GM12874 (cell line): ENCODE results near the gene CHPF.

ENCODE experiments used
- TF ChIP-seq, protein P1 (sequence below): IDR thresholded peaks from 2 replicates; pipeline ENCODE4 v1.5.1; 2011; ENCODE audit warnings: low read depth, mild to moderate bottlenecking, control low read depth, low read length, moderate library complexity; ENCODE audit not compliant: insufficient read depth

The CHPF gene

DNA sequence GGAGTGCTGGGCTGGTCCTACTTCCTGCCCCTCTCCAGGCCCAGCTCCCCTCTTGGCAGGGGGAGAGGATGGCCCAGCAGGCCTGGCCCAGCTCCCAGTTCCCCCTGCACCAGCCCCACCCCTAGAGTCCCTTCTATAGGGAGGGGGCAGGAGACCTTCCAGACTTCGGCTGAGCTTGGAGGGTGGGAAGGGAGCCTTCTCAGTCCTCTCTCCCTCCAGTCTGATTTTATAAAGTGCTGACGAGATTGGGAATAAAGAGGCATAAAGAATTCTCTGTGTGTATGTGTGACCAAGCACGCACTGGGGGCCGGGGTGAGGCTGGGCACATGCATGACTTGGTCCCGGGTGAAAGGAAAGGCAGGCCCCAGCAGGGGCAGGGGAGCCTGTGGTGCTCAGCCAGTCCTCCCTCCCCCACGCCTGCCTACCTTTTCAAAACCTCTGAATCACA, 5.1 kb downstream of the CHPF start:
- TF ChIP-seq, protein P1, sequence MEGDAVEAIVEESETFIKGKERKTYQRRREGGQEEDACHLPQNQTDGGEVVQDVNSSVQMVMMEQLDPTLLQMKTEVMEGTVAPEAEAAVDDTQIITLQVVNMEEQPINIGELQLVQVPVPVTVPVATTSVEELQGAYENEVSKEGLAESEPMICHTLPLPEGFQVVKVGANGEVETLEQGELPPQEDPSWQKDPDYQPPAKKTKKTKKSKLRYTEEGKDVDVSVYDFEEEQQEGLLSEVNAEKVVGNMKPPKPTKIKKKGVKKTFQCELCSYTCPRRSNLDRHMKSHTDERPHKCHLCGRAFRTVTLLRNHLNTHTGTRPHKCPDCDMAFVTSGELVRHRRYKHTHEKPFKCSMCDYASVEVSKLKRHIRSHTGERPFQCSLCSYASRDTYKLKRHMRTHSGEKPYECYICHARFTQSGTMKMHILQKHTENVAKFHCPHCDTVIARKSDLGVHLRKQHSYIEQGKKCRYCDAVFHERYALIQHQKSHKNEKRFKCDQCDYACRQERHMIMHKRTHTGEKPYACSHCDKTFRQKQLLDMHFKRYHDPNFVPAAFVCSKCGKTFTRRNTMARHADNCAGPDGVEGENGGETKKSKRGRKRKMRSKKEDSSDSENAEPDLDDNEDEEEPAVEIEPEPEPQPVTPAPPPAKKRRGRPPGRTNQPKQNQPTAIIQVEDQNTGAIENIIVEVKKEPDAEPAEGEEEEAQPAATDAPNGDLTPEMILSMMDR = no peak

DNA sequence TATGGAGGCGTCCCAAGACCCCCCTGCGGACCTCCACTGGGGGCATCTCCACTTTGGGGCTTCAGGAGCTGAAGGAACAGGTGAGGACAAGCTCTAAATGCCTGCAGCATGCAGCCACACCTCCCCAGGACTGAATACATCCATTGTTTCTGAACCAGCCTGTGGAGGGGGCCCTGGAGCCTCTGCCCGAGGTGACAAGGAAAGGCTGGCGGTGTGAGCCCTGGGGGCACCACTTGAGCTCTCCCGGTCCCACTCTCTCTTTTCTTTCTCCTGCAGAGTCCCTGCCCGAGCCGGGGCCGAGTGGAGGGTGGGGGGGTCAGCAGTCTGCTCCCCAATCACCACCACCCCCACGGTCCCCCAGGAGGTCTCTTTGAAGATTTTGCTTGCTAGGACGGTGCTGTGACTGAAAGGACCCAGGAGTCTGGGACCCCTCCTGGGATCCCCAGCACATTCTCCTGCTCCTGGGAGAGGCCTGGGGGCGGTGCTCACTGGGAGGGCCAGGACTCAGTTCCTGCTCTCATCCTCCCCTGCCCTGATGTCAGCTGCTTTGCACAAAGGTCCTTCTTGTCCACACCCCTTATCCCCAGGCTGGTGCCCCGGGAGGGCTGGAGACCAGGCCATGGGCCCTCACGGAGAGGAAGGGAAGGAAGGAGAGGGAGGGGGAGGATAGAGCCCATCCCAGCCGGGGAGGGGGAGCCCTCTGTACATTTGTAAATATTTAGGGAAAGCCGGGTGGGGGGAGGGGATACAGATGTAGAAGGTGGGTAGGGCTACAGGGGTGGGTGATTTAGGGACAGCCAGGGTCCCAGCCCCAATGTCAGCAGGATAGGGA, 5.7 kb downstream of the CHPF start:
- TF ChIP-seq, protein P1 = no peak

DNA sequence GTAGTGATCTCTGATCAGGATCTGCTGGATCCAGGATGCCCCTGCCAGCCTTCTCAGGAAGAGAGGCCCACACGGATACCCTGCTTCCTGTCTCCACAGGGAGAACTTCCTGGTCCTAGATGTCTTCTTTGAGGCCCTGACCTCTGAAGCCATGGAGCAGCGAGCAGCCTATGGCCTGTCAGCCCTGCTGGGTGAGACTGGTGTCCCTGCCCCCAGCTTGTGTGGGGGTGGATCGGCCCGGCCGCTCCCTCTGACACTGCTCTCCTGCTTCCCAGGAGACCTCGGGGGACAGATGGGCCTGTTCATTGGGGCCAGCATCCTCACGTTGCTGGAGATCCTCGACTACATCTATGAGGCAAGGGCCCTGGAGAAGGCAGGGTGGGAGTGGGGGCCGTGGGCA, 6.6 kb downstream of the CHPF start:
- TF ChIP-seq, protein P1 = no peak

DNA sequence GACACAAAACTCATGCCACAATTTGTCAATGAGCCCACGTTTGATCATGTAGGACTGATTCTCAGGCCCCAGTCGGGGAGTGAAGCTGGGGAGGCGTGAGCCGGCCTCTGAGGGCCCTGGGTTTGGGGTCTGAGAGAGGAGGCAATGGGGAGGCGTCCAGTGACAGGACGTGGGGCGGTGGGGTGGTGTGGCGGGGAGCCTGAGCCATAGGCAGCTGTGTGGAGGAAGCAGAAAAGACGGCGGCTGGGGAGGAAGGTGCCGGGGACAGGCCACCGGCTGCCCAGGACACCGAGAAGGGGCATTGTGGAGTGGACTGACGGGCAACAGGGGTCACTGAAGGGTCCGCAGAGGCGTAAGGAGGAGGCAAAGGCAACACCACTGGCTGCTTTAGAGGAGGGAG, 7.2 kb downstream of the CHPF start:
- TF ChIP-seq, protein P1 = no peak

DNA sequence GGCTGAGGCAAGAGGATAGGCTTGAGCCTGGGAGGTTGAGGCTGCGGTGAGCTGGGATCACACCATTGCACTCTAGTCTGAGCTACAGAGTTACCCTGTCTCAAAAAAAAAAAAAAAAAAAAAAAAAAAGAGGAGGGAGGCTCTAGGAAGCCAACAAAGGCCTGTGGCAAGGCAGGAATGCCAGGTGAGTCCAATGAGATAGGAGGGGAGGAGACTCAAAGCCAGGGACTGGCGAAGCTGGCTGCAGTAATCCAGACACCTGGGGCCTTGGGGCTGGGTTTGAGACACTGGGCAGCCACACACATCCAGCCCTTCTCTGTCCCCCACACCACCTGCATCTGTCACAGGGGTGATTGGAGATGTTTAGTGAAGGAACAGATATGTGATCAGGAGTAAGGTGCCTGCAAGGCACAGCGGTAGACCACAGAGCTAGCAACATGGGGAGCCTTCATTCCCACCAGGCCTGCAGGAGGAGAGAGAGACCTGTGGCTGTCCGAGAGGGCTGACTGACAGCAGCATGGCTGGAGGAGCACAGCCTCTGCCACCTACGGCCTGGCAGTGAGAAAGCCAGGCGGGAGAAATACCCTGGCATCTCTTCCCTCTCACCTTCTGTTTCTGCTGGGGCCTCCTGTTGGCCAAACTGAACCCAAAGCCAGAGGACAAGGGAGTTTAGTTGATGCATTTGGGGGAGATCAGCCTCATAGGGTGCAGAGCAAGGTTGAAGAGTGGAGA, 9.5 kb downstream of the CHPF start:
- TF ChIP-seq, protein P1 = no peak

DNA sequence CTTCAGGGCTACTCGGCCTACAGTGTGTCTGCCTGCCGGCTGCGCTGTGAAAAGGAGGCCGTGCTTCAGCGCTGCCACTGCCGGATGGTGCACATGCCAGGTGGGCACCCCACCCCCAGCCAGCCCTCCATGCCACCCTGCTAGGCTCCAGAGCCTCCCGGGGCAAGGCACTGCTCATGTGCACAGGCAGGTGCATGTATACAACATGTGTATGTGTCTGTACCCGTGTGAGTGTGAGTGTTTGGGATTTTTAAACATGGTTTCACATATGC, 11.3 kb downstream of the CHPF start:
- TF ChIP-seq, protein P1 = no peak

DNA sequence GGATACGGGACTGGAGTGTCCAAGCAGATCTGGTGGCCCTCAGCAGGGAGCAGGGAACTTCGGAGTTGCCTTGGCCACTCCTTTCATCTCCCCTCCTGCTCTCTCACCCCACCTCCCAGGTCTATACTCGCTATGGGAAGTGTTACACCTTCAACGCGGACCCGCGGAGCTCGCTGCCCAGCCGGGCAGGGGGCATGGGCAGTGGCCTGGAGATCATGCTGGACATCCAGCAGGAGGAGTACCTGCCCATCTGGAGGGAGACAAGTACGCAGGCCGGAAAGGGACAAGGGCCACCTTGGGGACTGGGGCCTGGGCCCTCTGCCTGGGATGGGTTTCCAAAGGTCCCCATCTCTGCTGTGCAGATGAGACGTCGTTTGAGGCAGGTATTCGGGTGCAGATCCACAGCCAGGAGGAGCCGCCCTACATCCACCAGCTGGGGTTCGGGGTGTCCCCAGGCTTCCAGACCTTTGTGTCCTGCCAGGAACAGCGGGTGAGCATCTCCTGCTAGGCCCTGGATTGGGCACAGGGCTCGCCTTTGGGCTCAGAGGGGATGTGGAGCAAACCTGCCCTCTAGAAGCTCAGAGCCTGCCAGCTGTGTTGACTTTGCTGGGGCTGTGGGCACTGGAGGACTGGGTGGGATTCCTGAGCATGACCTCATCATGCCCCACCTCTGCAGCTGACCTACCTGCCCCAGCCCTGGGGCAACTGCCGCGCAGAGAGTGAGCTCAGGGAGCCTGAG, 11.8 kb downstream of the CHPF start:
- TF ChIP-seq, protein P1 = no peak
